A204.1 (cell line): Measurements from ENCODE around the gene JUNB.
"Not testable (repeated sequence)": the region's sequence is repeated elsewhere in the genome, so short reads cannot be mapped to it uniquely, and the experiment has no call there.

Source experiments
- FAIRE-seq: peaks from 2 replicates; lab custom pipeline; 2012; peaks lifted over from hg19 to GRCh38; lab: Jason Lieb, UNC

JUNB gene

GRCh38 chr19:12789098-12789903 lies 2.0 kb upstream of the JUNB start:
- no peak for FAIRE-seq

DNA sequence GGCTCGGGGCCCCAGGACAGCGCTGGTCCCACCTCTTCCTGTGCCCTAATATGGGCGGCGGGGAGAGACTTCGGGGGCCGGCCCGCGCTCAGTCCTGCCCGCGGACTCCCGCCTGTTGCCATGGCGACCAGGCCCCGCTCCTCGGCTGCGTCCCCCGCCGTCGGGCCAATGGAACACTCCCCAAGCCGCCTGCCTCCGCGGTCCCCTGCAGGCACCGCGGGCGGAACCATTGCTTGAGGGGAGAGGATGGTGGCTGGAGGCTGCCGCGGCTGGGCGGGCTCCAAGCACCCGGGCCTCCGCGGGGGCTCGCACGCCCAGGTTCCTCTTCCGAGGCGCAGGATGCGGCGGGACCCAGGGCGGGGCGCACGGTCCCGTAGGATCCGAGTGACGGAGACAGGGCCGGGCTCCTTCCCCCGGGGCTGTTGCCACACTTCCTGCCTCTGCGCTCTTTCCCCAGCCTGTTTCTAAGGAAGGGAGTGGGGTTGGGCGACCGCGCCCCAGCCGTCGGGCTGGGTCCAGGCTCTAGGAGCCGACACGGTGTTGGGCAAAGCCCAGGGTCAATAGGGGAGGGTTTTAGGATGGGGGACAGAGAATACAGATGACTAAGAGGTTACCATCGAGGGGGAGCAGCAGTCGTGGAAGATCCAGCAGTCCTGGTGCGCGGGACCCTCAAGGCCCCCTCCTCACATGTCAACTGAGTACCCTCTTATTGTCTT lies 1.2 kb upstream of the JUNB start:
- no peak for FAIRE-seq

DNA sequence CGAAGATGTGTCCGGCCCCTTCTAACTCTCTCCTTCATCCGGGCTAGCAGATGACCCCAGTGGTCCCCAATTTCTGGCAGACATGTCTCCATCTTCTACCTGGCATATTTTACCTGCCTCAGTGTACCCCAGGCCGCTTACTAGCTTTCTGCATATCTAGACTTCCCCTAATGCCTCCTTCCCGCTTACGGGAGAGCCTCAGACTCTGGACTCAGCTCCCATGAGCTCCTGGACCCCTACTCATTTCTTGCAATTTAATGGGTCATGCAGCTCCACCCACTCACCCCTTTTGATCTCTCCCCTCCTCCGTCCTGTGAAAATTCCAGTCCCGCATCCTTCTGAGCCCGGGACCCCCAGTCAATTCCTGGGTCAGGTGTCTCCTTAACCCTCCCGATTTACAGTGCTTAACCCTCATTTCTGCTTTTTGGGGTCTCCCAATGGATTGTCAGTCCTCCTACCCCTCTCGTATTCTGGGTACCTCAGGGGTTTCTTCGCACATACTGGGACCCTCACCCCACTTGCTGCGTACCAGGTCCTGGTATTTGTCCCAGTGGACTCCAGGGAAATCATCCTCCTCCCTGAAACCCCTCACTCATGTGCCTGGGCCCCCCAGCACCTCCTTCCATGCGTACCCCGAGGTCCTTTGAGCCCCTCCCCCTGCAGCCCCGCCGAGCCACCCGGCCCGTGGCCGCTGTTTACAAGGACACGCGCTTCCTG lies 500 bp upstream of the JUNB start:
- no peak for FAIRE-seq

GRCh38 chr19:12792051-12792852 lies 966 bp downstream of the JUNB start:
- no peak for FAIRE-seq

GRCh38 chr19:12792853-12793289 lies 1.6 kb downstream of the JUNB start:
- FAIRE-seq, result no peak

- FAIRE-seq, result no peak
Observed at GRCh38 chr19:12793290-12794195, 2.3 kb downstream of the JUNB start.

GRCh38 chr19:12794196-12794941 lies 3.1 kb downstream of the JUNB start:
- no peak for FAIRE-seq

GRCh38 chr19:12794971-12795381 lies 3.7 kb downstream of the JUNB start:
- no peak for FAIRE-seq

DNA sequence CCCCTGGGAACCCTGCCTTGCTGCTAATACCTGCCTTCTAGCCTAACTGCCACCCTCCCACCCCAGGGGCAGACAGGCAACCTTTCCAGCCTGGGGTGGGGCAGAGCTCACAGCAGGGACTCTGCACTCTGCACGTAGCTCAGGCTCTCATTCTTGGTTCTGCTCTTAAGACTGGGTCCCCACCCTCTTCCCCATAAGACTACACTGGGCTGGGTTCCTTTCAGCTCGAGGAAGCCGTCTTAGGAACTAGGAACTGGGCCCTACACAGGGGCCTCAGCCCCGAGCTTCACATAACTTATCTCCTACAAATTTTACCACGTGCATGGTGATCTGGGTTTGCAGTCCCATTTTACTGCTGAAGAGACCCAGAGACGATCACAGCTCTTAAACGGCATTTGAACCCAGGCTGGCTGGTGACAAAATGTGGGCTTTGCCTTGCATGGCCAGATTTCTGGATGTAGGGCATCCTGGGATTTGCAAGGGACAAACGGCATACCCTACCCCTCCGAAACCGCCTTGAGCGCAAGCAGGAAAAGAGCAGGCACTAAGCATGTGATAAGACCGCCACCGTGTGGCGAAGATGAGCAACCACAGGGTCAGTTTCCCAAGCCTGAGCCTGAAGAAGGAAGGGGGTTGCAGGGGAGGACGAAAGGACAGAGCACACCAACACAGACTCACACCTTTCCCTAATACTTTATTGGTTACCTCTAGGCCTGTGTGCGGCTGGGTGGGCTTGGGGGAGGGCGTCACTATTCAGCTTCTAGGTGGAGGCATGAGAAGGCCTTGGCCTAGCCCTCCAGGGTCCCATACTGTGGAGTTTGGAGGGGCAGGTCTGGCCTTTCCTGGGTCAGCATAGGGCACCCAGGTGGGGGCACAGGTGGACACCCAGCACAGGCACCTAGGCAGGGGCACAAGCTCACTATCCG lies 5.1 kb downstream of the JUNB start:
- FAIRE-seq, result no peak

- FAIRE-seq, result no peak
Observed at GRCh38 chr19:12797141-12797587, 5.9 kb downstream of the JUNB start.

- not testable (repeated sequence) for FAIRE-seq
Observed at GRCh38 chr19:12797607-12798006, 6.3 kb downstream of the JUNB start.

DNA sequence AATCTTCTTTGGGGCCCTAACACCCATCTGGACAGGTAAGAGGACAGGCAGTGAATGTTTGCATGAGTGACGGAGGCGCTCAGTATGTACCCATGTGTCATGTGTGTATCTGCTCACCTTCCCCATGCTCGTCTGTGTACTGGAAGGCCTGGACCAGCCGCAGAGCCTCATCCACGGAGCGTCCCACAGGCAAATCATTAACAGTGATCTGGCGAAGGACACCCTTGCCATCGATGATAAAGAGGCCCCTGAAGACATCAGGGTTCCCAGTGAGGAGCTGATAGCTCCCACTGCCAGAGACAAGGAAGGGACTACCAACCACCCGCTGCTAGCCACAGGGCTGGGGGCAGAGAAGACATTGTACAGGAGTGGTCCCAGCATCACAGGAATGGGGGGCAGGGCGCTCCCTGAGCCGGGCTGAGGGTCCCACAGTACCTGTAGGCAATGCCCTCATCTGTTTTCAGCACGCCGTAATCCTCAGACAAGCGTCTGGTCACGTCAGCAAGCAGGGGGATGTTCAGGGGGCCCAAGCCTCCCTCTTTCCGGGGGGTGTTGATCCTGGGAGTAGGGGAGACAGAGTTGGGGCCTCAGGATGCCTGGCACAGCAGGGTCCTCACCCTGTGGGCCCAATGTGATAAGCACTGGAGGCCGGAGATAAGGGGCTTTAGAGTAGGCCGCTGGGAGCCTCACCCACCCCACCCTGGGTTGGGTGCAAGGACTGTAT lies 8.6 kb downstream of the JUNB start:
- FAIRE-seq, result no peak

DNA sequence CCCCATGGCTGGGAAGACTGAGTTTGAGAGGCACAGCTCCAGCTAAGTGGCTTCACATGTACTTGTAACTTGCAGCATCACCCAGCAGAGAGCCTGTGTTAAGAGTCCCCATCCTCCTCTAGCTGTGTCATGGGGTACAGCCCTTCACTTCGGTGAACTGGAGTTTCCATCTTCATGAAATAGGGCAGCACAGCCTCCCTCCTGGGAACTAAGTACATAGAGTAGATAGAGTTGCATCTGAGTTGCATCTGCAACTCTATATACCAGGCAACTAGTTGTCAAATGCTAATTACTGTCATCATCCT lies 9.1 kb downstream of the JUNB start:
- no peak for FAIRE-seq

DNA sequence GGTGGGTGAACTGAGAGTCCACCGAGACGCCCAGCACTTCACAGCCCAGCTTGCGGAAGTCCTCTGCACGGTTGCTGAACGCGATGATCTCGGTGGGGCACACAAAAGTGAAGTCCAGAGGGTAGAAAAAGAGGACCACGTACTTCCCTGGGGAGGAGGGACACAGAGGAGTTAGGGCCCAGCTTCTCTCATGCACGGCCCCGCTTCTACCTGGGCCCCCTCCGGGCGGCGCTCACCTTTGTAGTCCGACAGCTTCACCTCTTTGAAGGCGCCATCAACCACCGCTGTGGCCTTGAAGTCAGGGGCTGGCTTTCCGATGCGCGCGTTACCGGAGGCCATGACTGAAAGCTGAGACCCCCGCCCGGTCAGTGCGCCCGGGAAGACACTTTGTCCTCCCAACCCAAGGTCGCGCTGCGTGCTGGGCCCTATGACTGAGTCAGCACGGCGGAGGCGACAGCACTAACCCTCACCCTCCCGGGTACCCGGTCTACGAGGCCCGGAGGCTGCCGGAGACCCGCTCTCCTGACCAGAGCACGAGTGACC lies 9.7 kb downstream of the JUNB start:
- no peak for FAIRE-seq

DNA sequence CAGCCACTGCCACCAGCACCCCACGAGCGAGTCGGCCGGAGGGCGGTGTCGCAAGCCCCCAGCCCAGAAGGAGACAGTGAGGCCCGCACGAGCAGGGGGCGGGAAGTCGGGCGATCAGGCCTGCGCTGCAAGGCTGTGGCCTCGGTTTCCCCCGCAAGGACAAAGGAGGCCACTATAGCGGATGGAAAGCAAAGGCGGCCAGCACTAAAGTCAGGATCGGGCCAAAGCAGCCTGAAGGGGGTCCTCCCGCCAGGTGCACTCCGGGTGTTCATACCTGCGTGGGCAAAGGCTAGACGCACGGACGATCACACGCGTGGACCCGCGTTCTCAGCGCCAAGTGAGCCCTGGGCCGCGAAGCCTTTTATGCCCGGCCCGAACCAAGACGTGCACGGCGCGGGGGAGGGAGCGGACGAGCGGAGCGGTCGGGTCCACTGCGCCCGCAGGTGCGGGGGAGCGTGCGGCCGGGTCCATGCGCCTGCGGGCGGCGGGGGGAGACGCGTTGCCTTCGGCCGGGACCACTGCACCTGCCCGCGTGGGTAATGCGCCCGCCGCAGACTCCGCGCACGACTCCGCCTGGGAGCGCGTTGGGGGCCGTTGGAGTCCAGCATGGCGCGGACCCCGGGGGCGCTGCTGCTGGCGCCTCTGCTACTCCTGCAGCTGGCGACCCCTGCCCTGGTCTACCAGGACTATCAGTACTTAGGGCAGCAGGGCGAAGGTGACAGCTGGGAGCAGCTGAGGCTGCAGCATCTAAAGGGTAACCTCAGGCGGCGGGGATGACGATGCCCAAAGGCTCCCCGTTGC lies 10.4 kb downstream of the JUNB start, which contains the start of the genes PRDX2 and THSD8:
Gene PRDX2 (minus strand): TSS at position 335 of the 801 bp plus-strand sequence. CDS start 539 bp downstream, outside the sequence.
Gene THSD8 (plus strand): TSS at position 604 of the 801 bp plus-strand sequence. CDS start 3 bp downstream, at position 607.
- no peak for FAIRE-seq

DNA sequence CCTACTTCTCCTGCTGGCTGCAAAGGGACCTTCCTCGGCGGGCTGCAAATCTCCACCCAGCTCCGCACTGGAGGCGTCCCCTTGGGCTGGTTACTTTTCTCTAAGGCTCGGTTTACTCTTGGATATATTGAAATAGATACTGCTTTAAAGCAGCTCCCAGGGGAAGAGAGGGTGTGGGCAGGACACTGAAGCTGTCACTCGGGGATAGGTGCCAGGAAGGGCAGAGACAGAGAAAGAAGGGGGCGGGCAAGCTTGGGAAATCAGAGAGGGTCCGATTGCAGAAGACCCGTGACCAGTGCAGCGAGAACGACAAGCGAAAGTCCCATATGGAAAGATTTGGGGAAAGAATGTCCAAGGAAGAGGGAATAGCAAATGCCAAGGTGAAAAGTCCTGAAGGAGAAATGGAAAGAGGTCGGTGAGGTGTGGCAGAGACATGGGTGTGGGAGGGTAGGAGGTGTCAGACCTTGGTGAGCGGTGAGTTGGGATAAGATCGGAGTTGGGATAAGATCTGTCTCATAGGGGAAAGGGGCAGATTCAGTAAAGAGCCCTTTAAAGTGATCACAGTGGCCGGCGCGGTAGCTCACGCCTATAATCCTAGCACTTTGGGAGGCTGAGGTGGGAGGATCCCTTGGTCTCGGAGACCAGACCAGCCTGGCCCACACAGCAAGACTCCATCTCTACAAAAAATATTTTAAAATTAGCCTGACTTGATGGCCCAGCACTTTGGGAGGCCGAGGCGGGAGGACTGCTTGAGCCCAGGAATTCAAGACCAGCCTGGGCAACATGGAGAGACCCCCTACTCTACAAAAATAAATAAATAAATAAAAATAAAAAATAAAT lies 11.2 kb downstream of the JUNB start:
- FAIRE-seq, result no peak
